Stimulated activated CD4-positive, alpha-beta T cell treated with anti-CD3 and anti-CD28 coated beads, Interleukin-12 subunit alpha, Interleukin-12 subunit beta, amount 100 ng/mL, for 24 hours (primary cell): Measurements from ENCODE around the gene OCA2.

Experiments used
- DNase-seq, 2 experiments: peaks; one replicate each; pipeline ENCODE4 v3.0.0-alpha.2; 2020; ENCODE audit warnings: low read depth in 2 of 2

The OCA2 gene

GRCh38 chr15:28120359-28120640 is 21.2 kb upstream of the OCA2 start:
- DNase-seq = no peak

- DNase-seq = no peak
Measured at GRCh38 chr15:28118531-28118930, 19.4 kb upstream of the OCA2 start.

- DNase-seq = no peak
Measured at GRCh38 chr15:28118083-28118482, 19.0 kb upstream of the OCA2 start.

- DNase-seq = no peak
Measured at GRCh38 chr15:28117432-28117990, 18.4 kb upstream of the OCA2 start.

- no peak for DNase-seq
Measured at GRCh38 chr15:28116521-28117431, 17.7 kb upstream of the OCA2 start.

GRCh38 chr15:28115871-28116270 is 16.8 kb upstream of the OCA2 start:
- no peak for DNase-seq

GRCh38 chr15:28114721-28115622 is 15.9 kb upstream of the OCA2 start:
- DNase-seq = no peak

- DNase-seq = no peak
Measured at GRCh38 chr15:28114114-28114455, 15.0 kb upstream of the OCA2 start.

GRCh38 chr15:28113394-28114113 is 14.4 kb upstream of the OCA2 start:
- no peak for DNase-seq

GRCh38 chr15:28112962-28113361 is 13.8 kb upstream of the OCA2 start:
- DNase-seq = no peak

- no peak for DNase-seq
Measured at GRCh38 chr15:28112101-28112760, 13.1 kb upstream of the OCA2 start.

- DNase-seq = no peak
Measured at GRCh38 chr15:28111543-28111942, 12.4 kb upstream of the OCA2 start.

GRCh38 chr15:28110481-28110881 is 11.4 kb upstream of the OCA2 start:
- no peak for DNase-seq

GRCh38 chr15:28109626-28110455 is 10.7 kb upstream of the OCA2 start:
- DNase-seq = no peak

GRCh38 chr15:28107904-28108275 is 8.8 kb upstream of the OCA2 start:
- no peak for DNase-seq

- no peak for DNase-seq
Measured at GRCh38 chr15:28107111-28107903, 8.2 kb upstream of the OCA2 start.

GRCh38 chr15:28106294-28107110 is 7.4 kb upstream of the OCA2 start:
- DNase-seq = no peak

- no peak for DNase-seq
Measured at GRCh38 chr15:28105793-28106192, 6.7 kb upstream of the OCA2 start.

- DNase-seq = no peak
Measured at GRCh38 chr15:28105224-28105791, 6.2 kb upstream of the OCA2 start.
